GM19467 (cell line): ENCODE results near the gene DHPS.
"Not testable (repeated sequence)": the region's sequence is repeated elsewhere in the genome, so short reads cannot be mapped to it uniquely, and the experiment has no call there.

Experiments
- ATAC-seq: cut with Tn5 transposase; IDR thresholded peaks from one replicate; pipeline ENCODE4 v1.9.1; 2021; ENCODE audit warnings: mild to moderate bottlenecking, moderate library complexity; ENCODE audit not compliant: unreplicated experiment

DHPS gene

DNA sequence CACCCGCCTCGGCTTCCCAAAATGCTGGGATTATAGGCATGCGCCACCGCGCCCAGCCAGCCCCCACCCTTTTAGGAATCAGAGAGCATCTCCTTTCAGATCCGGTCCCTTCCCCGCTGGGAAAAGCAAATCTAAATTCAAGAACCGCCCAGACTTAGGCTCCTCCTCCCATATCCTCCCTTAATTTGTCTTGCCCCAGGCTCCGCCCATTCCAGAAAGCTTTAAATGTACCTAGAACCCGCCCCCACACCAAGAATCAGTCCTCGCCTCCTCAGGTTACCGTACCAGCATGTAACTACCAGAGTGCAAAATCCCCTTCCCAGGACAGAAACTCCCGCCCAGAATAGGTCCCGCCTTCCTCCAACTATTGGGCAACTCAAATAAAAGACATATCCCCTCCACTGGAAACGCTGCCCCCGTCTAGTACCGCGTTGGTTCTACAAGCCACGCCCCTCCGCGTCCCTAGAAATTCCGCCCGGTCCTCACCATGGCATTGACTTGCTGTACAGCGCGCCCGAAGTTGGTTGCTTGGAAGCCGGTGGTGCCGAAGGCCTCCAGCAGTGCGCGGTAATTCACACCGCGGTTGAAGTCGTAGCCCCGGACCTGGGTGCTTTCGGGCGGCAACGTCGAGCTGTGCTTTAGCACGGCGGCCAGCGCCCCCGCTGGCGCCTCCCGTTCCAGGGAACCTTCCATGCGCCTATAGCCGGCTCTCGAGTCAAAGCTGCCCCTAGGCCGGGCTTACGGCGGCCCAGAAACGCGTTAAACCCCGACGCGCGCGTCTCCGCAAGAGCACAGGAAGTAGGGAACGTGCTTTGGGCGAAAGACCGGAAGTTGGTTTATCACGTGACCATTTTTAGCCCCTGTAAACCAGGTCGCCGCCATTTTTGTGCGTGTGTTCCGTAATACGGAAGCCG lies at the start of gene DHPS:
TSS of gene DHPS (minus strand) at position 807 of the 914 bp plus-strand sequence. CDS start at position 693, 114 bp downstream.
- ATAC-seq, result peak; percentile 61

- no peak for ATAC-seq
Measured at GRCh38 chr19:12731337-12731736, 49.7 kb upstream of the DHPS start.

- no peak for ATAC-seq
Measured at GRCh38 chr19:12730064-12730463, 48.4 kb upstream of the DHPS start.

- ATAC-seq, result no peak
Measured at GRCh38 chr19:12727745-12728433, 46.2 kb upstream of the DHPS start.

DNA sequence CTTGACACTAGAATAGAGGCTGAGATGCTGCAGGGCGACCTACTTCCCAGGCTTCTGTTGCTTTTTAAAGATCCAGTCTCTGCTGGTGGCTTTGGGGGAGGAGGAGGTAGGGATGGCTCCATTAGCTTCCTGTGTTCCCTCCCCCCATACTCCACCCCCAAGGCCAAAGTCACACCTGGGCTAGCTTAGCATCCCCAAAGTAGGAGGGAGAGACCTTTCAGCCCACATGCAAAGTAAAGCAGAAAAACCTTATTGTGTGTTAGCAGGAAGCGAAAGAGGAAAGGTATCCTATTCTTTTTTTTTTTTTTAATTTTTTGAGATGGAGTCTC lies 45.3 kb upstream of the DHPS start:
- ATAC-seq, result no peak

- not testable (repeated sequence) for ATAC-seq
Measured at GRCh38 chr19:12725612-12726011, 43.9 kb upstream of the DHPS start.

DNA sequence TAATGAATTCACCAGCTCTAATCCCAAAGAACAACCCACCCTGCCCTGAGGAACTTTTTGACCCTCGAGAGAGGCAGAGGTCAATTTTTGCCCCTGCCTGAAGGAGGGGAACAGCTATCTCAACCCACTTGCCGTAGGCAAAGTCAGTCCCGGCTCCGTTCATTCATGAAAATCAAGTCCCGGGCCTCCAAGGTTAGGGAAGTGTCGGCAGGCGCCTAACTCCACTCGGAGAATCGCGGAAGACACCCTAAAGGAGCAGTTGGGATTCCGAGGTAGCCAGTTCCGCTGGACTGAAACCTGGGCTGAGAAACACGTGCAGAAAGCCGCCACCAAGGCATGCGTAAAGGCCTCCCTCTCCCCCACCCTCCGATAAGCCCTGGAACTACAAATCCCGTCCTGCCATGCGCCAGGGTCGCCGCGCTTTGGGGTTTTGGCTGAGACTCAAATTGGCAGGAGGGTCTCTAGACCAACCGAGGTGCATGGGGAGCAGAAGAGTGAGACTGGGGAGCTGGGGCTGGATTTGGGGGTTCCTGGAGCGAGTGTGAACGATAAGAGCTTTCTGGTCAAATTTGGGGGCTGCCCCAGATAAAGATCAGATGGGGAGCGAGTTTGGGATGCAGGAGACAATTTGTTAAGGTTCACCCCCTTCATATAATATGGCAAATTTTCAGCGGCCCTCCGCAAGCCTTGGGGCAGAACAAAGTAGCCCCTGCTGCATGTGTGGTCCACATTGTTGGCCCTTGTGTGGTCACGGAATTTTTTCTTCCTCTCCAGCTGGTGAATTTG lies 42.2 kb upstream of the DHPS start, which contains the start of gene TNPO2:
TSS of gene TNPO2 (minus strand) at position 292 of the 786 bp plus-strand sequence. CDS start 2,955 bp downstream, outside the sequence.
- ATAC-seq, result no peak

GRCh38 chr19:12723381-12723640 lies 41.6 kb upstream of the DHPS start:
- no peak for ATAC-seq

DNA sequence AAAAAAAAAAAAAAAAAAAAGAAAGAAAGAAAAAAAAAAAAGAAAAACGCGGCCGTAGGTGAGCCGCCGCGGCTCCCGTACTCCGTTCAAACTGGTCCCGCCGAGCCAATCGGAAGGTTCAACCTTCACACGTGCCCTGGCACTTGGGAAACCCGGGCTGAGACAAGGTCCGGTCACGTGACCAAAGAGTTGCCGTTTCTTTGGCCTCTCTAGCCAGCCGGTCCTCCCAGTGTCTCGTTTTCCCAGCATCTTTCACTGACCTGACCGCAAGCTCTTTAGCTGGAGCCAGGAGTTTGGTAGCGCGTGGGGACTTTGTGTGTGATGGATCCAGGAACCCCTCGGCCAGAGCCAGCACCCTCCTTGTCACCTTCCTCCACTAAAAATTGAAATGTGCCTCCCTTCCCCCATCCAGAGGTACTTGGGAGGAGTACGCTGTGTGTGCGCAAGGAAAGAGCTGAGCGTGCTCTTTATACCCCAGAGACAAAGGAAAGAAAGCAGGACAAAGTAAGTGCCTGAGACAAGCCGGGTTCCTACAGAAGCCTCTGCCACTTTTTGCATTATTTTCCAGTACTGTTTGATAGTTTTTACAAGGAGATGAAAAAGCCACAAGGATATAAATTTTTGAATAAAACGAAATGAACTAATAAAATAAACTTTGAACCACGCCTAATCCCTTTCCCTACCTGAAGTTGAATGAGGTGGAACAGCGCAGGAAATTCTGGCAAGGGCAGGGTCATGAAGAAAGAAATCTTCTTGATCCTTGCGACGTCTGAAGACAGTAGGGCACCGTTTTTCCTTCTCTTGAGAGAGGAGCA lies 41.1 kb upstream of the DHPS start:
- peak; percentile 62 for ATAC-seq

- peak; percentile 23 for ATAC-seq
Measured at GRCh38 chr19:12721656-12722565, 40.2 kb upstream of the DHPS start.

DNA sequence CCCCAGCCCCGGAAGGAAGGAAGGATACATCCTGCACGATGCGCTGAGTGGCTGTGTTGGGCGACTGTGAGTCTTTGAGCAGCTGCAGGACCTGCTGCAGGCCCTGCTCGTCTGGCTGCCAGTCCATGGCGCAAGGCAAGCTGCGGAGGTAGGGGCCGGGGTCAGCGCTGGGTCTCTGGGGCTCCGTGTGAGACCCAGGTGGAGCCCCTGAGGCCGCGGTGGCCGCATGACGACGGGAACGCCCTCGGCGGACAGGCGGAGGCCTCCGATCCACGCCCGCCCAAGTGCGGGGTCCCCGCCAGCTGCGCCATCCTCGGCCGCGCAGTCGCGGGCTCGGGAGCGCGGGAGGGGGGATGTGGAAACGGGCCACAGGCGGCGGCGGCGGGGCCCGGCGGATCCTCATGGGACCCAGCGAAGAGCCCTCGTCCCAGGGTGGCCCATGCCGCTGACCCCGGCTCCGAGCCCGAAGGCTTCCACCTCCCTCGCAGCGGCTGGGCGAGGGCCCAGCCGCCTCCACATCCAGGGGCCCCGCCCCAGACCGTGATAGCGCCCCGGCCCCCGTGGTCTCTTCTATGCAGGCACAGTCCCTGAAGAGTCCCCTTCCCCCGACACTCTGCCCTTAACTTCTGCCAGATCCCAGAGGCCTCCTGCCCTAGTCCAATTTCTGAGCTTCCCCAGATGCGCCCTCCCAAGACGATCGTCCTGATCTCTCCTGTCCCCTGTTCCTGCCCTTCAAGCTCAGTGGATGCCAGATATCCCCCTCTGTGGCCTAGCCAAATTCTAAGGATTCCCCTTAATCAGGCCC lies 39.4 kb upstream of the DHPS start:
- no peak for ATAC-seq

GRCh38 chr19:12720296-12720695 lies 38.6 kb upstream of the DHPS start:
- no peak for ATAC-seq

GRCh38 chr19:12715929-12716328 lies 34.2 kb upstream of the DHPS start:
- ATAC-seq, result no peak

DNA sequence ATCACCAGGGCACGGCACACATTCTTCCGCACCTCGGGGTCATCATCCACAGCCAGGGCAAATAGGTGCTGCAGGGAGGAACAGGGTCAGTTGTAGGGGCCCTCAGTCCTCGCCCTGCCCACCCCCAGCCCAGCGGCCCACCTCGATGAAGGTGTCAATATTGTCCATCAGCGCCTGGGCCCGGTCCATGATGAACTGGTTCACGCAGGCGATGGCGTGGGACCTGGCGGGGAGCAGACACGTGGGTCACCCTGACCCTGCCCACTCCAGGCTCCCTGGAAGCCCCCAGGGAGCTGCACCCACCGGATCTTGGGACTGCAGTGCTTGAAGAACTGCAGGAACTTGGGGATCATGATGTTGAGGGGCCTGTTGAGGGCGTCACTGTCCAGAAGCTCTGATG lies 33.4 kb upstream of the DHPS start:
- ATAC-seq, result no peak

GRCh38 chr19:12713304-12713703 lies 31.6 kb upstream of the DHPS start:
- not testable (repeated sequence) for ATAC-seq

- ATAC-seq, result not testable (repeated sequence)
Measured at GRCh38 chr19:12712077-12712476, 30.4 kb upstream of the DHPS start.

GRCh38 chr19:12711187-12711586 lies 29.5 kb upstream of the DHPS start:
- ATAC-seq, result no peak

DNA sequence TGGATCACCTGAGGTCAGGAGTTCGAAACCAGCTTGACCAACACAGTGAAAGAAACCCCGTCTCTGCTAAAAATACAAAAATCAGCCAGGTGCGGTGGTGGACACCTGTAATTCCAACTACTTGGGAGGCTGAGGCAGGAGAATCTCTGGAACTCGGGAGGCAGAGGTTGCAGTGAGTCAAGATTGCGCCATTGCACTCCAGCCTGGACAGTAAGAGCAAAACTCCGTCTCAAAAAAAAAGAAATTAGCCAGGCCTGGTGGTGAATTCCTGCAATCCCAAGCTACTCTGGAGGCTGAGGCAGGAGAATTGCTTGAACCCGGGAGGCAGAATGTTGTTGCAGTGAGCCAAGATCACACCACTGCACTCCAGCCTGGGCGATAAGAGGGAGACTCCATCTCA lies 27.0 kb upstream of the DHPS start:
- no peak for ATAC-seq

DNA sequence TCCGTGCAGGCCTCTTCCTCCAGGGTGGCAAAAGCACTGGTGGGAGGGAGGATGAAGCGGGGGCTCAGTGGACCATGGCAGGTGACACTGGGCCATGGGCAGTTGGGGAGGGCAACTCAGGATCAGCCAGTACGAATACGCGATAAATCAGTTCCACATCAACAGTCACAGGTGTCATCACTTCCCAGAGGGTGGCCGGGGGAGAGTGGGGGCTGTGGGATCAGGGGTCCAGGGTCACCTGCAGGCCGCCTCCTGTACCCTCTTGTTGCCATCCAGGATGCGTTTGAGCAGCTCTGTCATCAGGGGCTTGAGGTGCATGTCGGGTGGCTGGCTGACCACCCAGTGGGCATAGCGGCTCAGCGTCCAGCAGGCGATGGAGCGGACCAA lies 24.6 kb upstream of the DHPS start:
- no peak for ATAC-seq
